Stimulated activated CD4-positive, alpha-beta T cell treated with anti-CD3 and anti-CD28 coated beads, TNF-alpha, amount 100 ng/mL, for 48 hours (primary cell): ENCODE data around the gene BST2.
A peak's percentile ranks its signal among the peaks of the same experiment; 100 is the strongest.
"Not testable (repeated sequence)": the region's sequence is repeated elsewhere in the genome, so short reads cannot be mapped to it uniquely, and the experiment has no call there.

ENCODE experiments used
- DNase-seq, 3 donors: peaks; one replicate each; pipeline ENCODE4 v3.0.0-alpha.2; 2020; ENCODE audit warnings: low read depth in 3 of 3

Gene BST2

DNA sequence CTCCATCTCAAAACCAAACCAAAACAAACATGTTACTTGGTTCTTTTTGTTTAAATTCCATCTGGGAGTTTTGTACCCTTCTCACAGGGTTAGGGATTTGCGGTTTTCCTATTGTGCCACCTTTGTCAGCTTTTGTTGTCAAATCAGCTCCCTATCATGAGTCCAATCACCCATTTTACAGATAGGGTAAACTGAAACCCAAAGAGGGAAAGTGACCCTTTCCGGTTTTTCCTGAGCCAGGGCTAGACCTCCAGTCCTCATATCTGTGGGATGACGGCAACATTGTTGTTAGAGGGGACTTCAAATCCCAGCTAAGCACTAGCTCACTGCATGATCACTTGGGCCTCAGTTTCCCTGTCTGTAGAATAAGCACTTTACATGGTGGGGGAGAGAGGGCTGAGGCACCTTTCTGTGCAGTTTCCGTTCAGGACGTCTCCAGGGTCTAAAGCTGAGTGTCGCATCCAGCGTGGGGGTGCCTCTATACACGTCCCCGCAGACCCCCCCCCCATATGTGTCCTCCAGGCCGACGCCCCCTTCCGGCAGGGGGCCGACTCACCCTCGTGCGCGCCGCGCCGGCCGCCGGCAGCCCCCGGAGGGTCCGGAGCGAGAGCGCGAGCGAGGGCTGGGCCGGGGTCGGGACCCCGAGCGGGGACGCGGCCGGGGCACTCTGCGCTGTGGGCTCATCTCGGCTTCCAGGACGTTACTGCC lies 15.3 kb downstream of the BST2 start:
- no peak for DNase-seq

DNA sequence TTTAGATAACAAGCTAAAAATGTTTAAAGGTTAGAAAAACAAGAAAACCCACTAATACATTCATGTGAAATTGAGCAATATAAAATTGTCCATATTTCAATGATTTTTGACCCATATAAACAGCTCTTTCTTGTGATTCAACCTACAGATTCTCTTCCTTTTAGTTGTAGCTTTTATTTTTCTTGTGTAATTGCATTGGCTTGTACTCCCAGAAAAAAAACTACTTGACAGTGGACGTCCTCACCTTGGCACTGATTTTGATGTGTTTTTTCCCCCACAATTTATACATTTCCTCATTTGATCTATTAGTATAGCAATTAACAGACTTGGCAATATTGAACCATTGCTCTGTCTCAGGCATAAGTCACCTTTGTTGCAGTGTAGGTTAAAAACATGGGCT lies 16.1 kb downstream of the BST2 start:
- no peak for DNase-seq

DNA sequence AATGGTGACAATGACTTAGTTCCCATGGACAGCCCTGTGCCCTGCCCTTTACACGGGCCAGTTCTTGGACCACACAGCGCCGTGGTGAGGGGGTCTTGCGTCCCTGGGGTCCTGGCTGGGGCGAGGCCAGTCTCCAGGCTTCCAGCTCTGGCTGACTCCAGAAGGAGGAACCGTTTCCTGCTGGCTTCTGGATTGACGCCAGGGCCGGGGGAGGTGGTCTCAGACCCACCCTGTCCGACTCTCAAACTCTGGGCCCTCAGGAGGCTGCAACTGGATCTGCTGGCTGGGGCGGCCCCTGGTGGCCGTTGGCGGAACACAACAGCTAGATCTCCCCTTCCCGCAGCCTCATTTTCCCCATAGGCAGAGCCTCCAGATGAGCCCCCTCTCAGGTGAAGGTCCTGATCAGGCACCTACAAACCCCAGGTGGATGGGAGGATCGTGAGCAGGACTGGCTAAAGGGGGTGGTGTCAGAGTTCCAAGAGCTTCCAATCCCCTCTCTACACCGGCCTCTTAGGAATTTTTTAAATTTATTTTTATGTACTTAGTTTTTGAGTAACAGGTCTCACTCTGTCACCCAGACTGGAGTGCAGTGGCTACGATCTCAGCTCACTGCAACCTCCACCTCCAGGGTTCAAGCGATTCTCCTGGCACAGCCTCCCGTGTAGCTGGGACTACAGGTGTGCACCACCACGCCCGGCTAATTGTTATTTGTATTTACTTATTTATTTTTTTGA lies 19.4 kb downstream of the BST2 start:
- peak in 1 of 3 donors; percentile 37 for DNase-seq

DNA sequence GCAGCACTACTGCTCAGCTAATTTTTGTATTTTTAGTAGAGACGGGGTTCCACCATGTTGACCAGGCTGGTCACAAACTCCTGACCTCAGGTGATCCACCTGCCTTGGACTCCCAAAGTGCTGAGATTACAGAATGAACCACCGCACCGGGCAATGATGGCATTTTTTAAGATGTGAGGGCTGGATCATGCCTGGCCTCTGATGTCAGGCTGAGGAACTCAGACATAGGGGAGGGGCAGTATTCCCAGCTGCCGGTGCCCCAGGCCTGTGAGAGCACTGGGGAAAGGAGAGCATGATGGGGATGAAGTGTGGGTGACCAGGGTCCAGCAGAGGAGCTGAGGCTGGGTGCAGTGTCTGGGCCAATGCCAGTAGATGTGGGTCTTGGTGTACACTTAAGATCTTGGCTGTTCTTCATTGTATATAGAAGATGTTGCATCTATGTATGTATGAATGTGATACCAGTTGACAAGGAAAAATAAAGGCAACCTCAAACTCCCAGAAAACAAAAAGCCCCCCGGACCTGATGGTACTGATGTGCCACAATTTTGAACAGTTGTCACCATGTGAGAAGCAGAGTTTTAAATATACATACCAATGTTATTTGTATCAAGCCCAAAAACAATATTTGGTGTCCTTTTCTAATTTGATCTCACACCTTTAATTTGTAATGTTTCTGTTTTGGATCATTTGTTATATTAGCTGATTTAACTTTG lies 24.8 kb downstream of the BST2 start:
- DNase-seq, result no peak

DNA sequence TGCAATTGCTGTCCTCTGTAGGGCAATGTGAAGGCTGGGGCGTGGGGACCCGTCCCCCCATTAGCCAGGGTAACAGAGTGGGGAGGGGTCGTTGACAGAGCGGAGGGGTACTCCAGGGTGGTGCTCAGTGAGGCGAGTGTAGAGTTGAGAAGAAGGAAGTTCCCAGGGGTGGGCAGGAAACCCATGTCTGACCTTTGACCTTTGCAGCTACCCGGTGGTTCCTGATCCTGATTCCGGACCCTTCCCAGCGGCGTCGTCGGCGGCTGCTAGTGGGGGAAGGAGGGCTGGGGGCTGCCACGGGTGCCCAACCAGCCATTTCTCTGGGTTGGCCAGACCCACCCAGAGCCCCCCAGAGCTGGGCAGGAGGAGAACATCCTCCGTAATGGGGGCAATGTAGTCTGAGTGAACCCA lies 26.2 kb downstream of the BST2 start:
- DNase-seq, result no peak

DNA sequence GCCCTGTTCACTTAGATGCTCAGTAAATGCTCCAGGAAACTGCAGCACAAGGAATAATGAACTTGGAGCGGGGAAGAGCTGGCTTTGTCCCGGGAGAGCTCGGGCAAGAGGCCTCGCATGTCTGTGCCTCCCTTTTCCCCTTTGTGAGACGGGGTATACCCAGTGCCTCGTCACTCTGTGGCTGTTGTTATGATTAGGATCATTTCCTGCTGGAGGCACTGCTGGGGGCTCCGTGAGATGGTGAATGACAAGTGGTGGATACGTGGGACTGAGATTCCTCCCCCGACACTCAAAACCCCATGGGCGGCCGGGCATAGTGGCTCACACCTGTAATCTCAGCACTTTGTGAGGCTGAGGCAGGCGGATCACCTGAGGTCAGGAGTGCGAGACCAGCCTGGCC lies 27.2 kb downstream of the BST2 start:
- DNase-seq, result no peak

DNA sequence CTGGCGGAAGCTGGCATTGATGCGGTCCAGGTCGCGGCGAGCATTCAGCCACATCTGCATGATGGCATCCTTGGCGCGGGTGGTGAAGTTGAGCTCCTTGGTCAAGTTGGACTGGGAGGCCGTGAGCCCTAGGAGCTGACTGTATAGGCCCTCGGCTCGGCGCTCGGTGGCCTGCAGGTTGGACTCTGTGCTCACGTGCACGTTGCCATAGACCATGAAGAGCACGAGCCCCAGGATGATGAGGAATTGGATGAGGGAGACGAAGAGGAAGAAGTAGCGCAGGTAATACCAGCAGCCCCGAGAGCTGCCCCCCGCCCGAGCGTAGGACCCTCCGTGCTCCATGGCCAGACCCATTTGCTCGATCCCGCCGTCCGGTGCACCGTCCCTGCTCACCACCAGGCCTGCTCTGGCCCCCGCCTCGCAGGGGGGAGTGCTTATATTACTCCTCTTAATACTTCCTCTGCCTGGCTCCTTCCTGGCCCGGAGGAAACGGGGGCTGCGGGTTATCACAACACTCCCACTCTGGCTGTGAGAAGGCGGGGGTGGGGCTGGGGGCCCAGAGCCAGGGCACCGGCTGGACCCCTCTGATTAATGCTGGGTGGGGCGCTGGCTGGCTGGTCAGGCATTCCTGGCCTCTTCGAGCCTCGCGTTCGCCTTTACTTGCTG lies 28.4 kb downstream of the BST2 start, which contains the start of gene PLVAP:
PLVAP (minus strand) TSS at position 408 of the 666 bp plus-strand sequence; CDS start at position 354, 54 bp downstream.
- DNase-seq, result no peak

DNA sequence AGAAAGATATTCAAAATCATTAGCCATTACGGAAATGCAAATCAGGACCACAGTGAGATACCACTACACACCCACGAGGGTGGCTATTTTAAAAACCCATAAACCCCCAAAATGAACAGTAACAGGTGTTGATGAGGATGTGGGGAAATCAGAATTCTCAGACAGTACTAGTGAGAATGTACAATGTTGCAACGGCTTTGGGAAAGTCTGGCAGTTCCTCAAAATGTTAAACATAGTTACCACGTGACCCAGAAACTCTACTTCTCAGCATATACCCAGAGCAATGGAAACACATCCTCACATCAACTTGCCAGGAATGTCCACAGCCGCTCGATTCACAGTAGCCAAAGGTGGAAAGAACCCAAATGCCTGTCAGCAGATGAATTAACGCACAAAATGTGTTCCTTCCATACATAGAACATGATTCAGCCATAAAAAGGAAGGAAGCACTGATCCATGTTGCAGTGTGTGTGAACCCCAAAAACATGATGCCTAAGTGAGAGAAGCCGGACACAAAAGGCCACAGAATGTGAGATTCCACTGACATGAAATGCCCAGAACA lies 35.3 kb downstream of the BST2 start:
- no peak for DNase-seq

DNA sequence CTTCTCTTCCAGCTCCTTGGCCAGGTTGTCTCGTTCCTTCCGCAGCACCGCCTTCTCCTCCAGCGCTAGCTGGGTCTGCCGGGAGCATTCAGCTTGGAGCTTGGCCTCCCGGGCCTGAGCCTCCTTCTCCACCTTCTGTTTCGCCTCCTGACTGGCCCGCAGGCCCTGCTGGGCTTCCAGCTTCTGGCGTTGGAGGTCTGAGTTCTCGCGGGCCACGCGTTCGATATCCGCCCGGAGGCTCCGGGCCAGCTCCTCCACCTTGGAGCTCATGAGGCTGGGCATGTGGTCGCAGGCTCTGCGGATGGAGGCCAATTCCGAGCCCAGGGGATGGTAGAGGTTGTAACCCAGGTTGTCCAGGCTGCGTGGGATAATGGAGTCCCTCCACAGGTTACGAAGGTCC lies 40.1 kb downstream of the BST2 start:
- DNase-seq, result no peak

DNA sequence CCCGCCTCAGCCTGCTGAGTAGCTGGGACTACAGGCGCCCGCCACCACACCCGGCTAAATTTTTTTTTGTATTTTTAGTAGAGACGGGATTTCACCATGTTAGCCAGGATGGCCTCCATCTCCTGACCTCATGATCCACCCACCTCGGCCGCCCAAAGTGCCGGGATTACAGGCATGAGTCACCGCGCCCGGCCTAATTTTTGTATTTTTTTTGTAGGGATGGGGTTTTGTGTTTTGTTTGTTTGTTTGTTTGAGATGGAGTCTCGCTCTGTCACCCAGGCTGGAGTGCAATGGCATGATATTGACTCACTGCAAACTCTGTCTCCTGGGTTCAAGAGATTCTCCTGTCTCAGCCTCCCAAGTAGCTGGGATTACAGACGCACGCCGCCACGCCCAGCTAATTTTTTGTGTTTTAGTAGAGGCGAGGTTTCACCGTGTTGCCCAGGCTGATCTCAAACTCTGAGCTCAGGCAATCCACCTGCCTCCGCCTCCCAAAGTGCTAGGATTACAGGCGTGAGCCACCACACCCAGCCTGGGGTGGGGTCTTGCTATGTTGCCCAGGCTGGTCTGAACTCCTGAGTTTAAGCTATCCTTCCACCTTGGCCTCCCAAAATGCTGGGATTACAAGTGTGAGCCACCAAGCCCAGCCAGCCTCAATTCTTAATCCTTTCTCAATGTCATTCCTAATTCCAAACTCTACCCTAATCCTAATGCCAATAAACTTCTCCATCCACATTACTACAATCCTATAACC lies 41.4 kb downstream of the BST2 start:
- DNase-seq, result not testable (repeated sequence)

DNA sequence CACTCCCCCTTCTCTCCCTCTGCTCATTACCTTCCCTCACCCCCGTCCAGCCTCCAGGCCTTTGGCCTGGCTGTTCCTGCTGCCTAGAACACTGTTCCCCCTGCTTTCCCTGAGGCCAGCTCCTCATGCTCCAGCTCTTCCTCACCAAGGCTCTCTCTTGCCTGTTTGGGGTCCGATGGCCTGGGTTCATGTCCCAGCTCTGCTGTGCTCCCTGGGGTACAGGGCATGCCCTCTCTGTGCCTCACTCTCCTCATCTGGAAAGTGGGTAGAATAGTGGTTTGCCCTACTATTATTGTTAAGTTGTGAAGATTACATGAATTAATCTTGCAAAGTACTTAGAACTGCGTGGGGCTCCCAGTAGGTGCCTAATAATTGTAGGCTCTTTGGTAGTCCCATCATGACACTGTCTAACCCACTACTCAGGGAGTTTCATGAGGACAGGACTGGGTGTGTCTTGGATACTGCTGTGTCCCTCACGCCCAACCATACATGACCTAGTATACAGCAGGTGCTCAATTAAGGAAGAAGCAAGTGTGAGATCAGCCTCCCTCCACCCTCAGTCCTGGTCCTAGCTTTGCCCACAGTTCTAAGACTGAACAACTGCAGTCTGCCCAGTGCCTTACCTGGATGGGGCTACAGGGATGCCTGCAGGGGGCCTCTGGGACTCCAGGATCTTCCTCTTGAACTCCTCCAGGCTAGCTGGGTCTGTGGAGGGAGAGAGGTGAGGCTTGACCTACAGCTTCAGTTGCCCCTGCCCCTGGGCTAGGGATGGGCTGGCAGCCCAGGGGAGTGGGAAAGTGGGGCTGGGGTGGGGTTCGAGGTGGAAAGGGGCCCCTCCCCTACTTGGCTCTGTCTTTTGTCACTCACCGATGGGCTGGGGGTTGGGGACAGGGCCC lies 45.3 kb downstream of the BST2 start:
- DNase-seq, result no peak

DNA sequence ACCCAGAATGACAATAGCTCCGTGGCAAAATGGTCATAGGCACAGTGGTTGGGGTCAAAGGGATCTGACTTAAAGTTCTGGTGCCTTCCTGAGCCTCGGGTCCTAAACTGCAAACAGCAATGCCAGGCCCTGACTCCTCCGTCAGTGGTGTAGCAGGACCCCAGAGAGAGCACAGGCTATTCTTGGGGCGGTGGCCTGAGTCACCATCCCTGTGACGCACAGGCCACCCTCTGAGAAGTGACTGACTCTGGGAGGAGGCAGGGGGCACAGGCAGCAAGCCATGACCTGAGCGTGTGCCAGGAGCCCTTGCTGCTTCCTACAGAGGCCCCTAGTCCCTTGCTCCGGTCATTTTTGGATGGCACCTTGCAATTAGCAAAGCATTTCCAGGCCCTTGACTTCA lies 47.0 kb downstream of the BST2 start:
- no peak for DNase-seq

DNA sequence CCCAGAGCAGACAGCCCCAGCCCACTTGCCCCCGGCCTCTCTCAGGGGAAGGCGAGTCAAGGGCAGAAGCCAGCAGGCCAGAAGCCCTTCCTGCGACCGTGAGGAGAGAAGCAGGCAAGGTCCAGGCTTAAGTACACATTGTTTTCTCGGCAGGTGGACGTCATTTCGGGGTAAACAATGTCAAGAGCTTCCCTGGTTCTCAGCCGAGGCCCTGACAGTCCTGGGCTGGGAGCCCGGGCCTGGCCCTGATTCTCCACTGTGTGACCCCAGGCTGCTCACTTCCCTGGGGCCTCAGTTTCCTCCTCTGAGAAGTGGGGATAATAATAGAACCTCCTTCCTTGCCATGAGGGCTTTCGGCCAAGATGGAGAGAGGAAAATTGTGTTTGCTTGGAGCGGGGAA lies 47.7 kb downstream of the BST2 start:
- DNase-seq, result no peak

DNA sequence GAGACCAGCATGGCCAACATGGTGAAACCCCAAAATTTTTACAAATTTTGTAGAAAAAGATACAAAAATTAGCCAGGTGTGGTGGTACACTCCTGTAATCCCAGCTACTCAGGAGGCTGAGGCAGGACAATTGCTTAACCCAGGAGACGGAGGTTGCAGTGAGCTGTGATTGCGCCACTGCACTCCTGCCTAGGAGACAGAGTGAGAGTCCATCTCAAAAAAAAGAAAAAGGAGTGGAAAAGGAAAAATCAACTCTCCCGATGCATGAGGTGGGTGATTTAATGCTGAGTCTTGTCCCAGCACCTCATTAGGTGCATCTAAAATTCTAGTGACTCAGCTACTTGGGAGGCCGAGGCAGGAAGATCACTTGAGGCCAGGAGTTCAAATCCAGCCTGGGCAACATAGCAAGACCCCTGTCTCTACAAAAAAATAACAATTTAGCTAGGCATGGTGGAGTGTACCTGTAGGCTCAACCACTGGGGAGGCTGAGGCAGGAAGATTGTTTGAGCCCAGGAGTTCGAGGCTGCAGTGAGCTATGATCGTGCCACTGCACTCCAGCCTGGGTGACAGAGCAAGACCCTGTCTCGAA lies 48.3 kb downstream of the BST2 start:
- no peak for DNase-seq

DNA sequence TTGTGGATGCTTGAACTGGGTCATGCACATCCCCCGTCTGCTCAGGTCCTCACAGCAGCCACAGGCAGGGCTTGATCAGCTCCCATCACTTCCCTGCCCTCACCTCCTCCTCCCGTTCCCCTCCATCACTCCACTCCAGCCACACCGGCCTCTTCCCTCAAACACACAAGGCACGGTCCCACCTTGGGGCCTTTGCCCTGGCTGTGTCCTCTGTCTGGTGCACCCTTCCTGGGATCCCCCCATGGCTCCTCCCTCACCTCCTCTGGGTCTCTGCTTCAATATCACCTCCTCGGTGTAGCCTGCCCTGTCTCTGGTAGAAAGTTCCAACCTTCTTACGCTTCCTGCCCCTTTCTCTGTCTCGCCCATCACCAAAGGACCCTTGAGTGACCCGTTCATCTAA lies 52.0 kb downstream of the BST2 start:
- no peak for DNase-seq
